ENCODE data around the gene DNAH2.

- TF ChIP-seq POLR2A (IDR thresholded peaks at IDR 0.05) = no peak
- no peak for TF ChIP-seq POLR2AphosphoS5 (IDR thresholded peaks at IDR 0.05)
These were observed 63.2 kb downstream of the DNAH2 start for GRCh38 chr17:7780736-7781135.

All from prostate gland (tissue), 1 donor.